Measurements from ENCODE around the gene CALN1.
A peak's percentile ranks its signal among the peaks of the same experiment; 100 is the strongest.

DNA sequence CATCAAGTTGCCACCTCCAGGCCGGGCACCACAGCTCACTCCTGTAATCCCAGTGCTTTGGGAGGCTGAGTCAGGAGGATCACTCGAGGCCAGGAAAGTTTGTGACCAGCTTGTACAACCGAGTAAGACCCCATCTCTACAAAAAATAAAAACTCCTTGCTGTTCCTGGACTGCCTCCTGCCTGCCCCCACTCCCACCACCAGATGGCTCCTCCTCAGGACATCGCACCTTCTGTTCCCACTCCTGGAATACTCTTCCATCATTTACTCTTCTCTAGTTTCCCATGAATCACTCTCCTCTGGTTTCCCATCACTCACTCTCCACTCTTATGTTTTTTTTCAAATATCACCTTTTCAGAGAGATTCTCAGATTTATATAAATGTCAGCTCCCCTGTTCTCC is 540.7 kb downstream of the CALN1 start:
- TF ChIP-seq, protein P1, sequence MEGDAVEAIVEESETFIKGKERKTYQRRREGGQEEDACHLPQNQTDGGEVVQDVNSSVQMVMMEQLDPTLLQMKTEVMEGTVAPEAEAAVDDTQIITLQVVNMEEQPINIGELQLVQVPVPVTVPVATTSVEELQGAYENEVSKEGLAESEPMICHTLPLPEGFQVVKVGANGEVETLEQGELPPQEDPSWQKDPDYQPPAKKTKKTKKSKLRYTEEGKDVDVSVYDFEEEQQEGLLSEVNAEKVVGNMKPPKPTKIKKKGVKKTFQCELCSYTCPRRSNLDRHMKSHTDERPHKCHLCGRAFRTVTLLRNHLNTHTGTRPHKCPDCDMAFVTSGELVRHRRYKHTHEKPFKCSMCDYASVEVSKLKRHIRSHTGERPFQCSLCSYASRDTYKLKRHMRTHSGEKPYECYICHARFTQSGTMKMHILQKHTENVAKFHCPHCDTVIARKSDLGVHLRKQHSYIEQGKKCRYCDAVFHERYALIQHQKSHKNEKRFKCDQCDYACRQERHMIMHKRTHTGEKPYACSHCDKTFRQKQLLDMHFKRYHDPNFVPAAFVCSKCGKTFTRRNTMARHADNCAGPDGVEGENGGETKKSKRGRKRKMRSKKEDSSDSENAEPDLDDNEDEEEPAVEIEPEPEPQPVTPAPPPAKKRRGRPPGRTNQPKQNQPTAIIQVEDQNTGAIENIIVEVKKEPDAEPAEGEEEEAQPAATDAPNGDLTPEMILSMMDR (IDR thresholded peaks at IDR 0.05; ENCODE audit: low read depth, low read length) = peak; percentile 23; the same call in 1 of the 2 replicates
- no peak for TF ChIP-seq EZH2phosphoT487 (IDR thresholded peaks at IDR 0.05; ENCODE audit: low read depth)
